Uterus (tissue), 2 donors: ENCODE data around the gene SLC22A12.

Source experiments
- POLR2A ChIP-seq, 2 donors: fragments of 450-650 bp; IDR thresholded peaks; one replicate each; pipeline ENCODE4 v1.6.1; 2016; ENCODE audit warnings: antibody characterized with exemption in 2 of 2, mild to moderate bottlenecking in 1 of 2, moderate library complexity in 1 of 2
- TF ChIP-seq, protein P1 (sequence below), 4 experiments: fragments of 200-600 bp in 2 of 4; fragments of 450-650 bp in 2 of 4; sonication (generic) in 2 of 4; IDR thresholded peaks; one replicate each; pipeline ENCODE4 v1.5.1; 2016 to 2019; ENCODE audit warnings: antibody characterized with exemption in 4 of 4, mild to moderate bottlenecking in 2 of 4, moderate library complexity in 1 of 4

DNA sequence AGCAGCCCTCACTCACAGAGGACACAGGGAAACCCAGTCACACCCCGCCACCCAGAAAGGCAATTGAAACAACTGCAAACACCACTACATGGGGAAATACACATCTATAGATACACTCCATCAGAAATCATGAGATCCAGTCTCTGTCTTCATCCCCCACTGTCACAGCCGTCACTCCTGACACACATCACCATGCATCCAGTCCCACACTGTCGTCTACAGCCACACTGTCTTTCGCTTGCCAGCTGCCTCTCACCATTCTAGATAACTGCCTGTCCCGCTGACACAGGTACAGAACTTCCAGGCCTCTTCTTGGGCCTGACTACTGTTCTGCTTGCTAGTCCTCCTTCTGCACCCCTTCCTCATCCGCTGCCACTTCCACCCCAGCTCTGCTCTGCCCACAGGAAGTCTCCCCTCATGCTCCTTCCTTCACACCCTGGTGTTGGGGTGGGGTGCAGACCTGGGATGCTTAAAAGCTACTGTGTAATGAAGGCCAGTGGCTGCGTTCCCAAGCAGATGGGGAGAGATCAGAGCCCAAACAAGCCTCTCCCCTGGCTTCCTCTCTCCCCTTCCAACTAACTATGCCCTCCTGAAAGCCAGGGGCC, 42.6 kb downstream of the SLC22A12 start:
- TF ChIP-seq, protein P1, sequence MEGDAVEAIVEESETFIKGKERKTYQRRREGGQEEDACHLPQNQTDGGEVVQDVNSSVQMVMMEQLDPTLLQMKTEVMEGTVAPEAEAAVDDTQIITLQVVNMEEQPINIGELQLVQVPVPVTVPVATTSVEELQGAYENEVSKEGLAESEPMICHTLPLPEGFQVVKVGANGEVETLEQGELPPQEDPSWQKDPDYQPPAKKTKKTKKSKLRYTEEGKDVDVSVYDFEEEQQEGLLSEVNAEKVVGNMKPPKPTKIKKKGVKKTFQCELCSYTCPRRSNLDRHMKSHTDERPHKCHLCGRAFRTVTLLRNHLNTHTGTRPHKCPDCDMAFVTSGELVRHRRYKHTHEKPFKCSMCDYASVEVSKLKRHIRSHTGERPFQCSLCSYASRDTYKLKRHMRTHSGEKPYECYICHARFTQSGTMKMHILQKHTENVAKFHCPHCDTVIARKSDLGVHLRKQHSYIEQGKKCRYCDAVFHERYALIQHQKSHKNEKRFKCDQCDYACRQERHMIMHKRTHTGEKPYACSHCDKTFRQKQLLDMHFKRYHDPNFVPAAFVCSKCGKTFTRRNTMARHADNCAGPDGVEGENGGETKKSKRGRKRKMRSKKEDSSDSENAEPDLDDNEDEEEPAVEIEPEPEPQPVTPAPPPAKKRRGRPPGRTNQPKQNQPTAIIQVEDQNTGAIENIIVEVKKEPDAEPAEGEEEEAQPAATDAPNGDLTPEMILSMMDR (IDR thresholded peaks at IDR 0.05), result no peak
- no peak for TF ChIP-seq POLR2A (IDR thresholded peaks at IDR 0.05)
